Colonic mucosa (tissue), 4 donors: ENCODE results near the gene ALX4. TPM values are rescaled to one million over a fixed set of nuclear protein-coding genes. Genes with fewer than 3 reads are reported as not detected.

Experiments used
- DNase-seq: peaks from one replicate; pipeline ENCODE4 v3.0.0-alpha.2; 2020
- H3K27ac ChIP-seq: fragments of 200-600 bp; one replicate; pipeline ENCODE4 v1.8.0; 2021
- H3K27me3 ChIP-seq: fragments of 200-600 bp; one replicate; pipeline ENCODE4 v1.8.0; 2021
- H3K36me3 ChIP-seq: fragments of 200-600 bp; one replicate; pipeline ENCODE4 v1.8.0; 2021
- H3K4me1 ChIP-seq: fragments of 200-600 bp; one replicate; pipeline ENCODE4 v1.8.0; 2021; ENCODE audit warnings: mild to moderate bottlenecking
- H3K4me3 ChIP-seq: fragments of 200-600 bp; one replicate; pipeline ENCODE4 v1.8.0; 2021
- H3K9ac ChIP-seq, 2 donors: one replicate each; pipeline ENCODE4 v1.7.0; 2013; ENCODE audit warnings: control low read depth in 2 of 2, low read depth in 2 of 2, low read length in 2 of 2
- H3K9me3 ChIP-seq: fragments of 200-600 bp; one replicate; pipeline ENCODE4 v1.8.0; 2021
- CTCF ChIP-seq: fragments of 200-600 bp; IDR thresholded peaks from one replicate; pipeline ENCODE4 v1.8.0; 2022; ENCODE audit warnings: antibody characterized with exemption, mild to moderate bottlenecking
- intact Hi-C: fragments of 100-400 bp; cut with DNase I; formaldehyde crosslinking; loops from one replicate; pipeline ENCODE4 v1.14.1; 2022
- total RNA-seq, 2 donors: library from RNA; stranded (reverse); fragmentation: NEBNext Ultra II Directional in 1 of 2; extraction: Animal tissue kit (Norgen Biotek cat#: 25700) in 1 of 2; gene quantifications; one replicate each; pipeline ENCODE4 v1.2.1, GENCODE V29; 2021
- donor health status: healthy.
- donor health status: DM: no; HTN: no; CAD: no.
- donor health status: DM: no; HTN: no; CAD: no.

ALX4 gene
- total RNA-seq, 2 donors from 2014 or later, result not detected

- no peaks in the 10 kb centered on the region for H3K4me1 ChIP-seq
Observed at GRCh38 chr11:44261800-44262591, 47.9 kb downstream of the ALX4 start.

GRCh38 chr11:44260081-44260480, 49.9 kb downstream of the ALX4 start:
- Histone ChIP-seq H3K9me3 (no peaks in the 10 kb centered on the region), H3K36me3 (no peaks in the 10 kb centered on the region), H3K27ac (no peak overlapping the region), H3K27me3 (no peaks in the 10 kb centered on the region), H3K9ac (no peak overlapping the region), H3K4me1 (no peaks in the 10 kb centered on the region), H3K4me3 (no peak overlapping the region)
- DNase-seq, result no peak
- intact Hi-C loops, result no loop called here
- no peak for TF ChIP-seq CTCF

More at GRCh38 chr11:44261800-44262591, 47.9 kb downstream of the ALX4 start:
- Histone ChIP-seq H3K36me3 (no peaks in the 10 kb centered on the region), H3K9ac (no peak overlapping the region), H3K9me3 (no peaks in the 10 kb centered on the region), H3K27ac (no peak overlapping the region), H3K27me3 (no peaks in the 10 kb centered on the region), H3K4me3 (no peak overlapping the region)
- no peak for DNase-seq
- TF ChIP-seq CTCF, result no peak
- intact Hi-C loops, result no loop called here

GRCh38 chr11:44258839-44259420, 51.0 kb downstream of the ALX4 start:
- no peak for TF ChIP-seq CTCF
- Histone ChIP-seq H3K4me3 (no peak overlapping the region), H3K9ac (no peak overlapping the region), H3K36me3 (no peaks in the 10 kb centered on the region), H3K4me1 (no peaks in the 10 kb centered on the region), H3K27ac (no peak overlapping the region), H3K27me3 (no peaks in the 10 kb centered on the region), H3K9me3 (no peaks in the 10 kb centered on the region)
- no peak for DNase-seq
- intact Hi-C loops, result no loop called here

- no peak for TF ChIP-seq CTCF
Observed at GRCh38 chr11:44258190-44258489, 51.8 kb downstream of the ALX4 start.

GRCh38 chr11:44257338-44258189, 52.4 kb downstream of the ALX4 start:
- Histone ChIP-seq H3K4me3 (no peak overlapping the region), H3K9me3 (no peaks in the 10 kb centered on the region), H3K27ac (no peak overlapping the region), H3K4me1 (no peaks in the 10 kb centered on the region), H3K27me3 (no peaks in the 10 kb centered on the region), H3K36me3 (no peaks in the 10 kb centered on the region), H3K9ac (no peak overlapping the region)
- intact Hi-C loops, result no loop called here
- TF ChIP-seq CTCF, result no peak
- no peak for DNase-seq

More at GRCh38 chr11:44258190-44258489, 51.8 kb downstream of the ALX4 start:
- Histone ChIP-seq H3K9me3 (no peaks in the 10 kb centered on the region), H3K36me3 (no peaks in the 10 kb centered on the region), H3K27me3 (no peaks in the 10 kb centered on the region), H3K27ac (no peak overlapping the region), H3K9ac (no peak overlapping the region), H3K4me1 (no peaks in the 10 kb centered on the region), H3K4me3 (no peak overlapping the region)
- intact Hi-C loops, result no loop called here
- no peak for DNase-seq
